HAP-1 (cell line): ENCODE data around the gene WNT9A.

Experiments
- DNase-seq, 2 experiments: peaks; one replicate each; pipeline ENCODE4 v3.0.0-alpha.2; 2016 to 2020; ENCODE audit warnings: low spot score in 2 of 2
- H3K27me3 ChIP-seq: fragments of 250-450 bp; sonication (Bioruptor Pico); 2 replicates; pipeline ENCODE4 v1.5.1; 2020; ENCODE audit warnings: low read depth, mild to moderate bottlenecking, moderate library complexity
- H3K36me3 ChIP-seq: fragments of 250-450 bp; sonication (Bioruptor Pico); replicated peaks from 2 replicates; pipeline ENCODE4 v1.5.1; 2020; ENCODE audit warnings: mild to moderate bottlenecking
- H3K4me1 ChIP-seq: fragments of 250-450 bp; sonication (Bioruptor Pico); 2 replicates; pipeline ENCODE4 v1.5.1; 2020; ENCODE audit warnings: mild to moderate bottlenecking
- H3K4me3 ChIP-seq: fragments of 250-450 bp; sonication (Bioruptor Pico); 2 replicates; pipeline ENCODE4 v1.5.1; 2020; ENCODE audit warnings: mild to moderate bottlenecking, moderate library complexity
- H3K9me3 ChIP-seq: fragments of 250-450 bp; sonication (Bioruptor Pico); 2 replicates; pipeline ENCODE4 v1.5.1; 2020; ENCODE audit warnings: mild to moderate bottlenecking, moderate library complexity
- in situ Hi-C: fragments of 300-500 bp; cut with MboI; formaldehyde crosslinking; loops from 3 replicates; pipeline ENCODE4 v1.14.3; 2020; ENCODE audit warnings: low sequenced_read_pairs, inconsistent platforms, mixed read lengths

Gene WNT9A

GRCh38 chr1:227940791-227941241 lies 6.9 kb downstream of the WNT9A start:
- Histone ChIP-seq H3K36me3 (no peaks in the 10 kb centered on the region), H3K4me1 (no peaks in the 10 kb centered on the region), H3K9me3 (no peaks in the 10 kb centered on the region), H3K27me3 (no peaks in the 10 kb centered on the region), H3K4me3 (no peak overlapping the region)
- in situ Hi-C loops = no loop called here
- DNase-seq = no peak

GRCh38 chr1:227939791-227940771 lies 7.7 kb downstream of the WNT9A start:
- Histone ChIP-seq H3K27me3 (no peaks in the 10 kb centered on the region), H3K4me1 (no peaks in the 10 kb centered on the region), H3K9me3 (no peaks in the 10 kb centered on the region), H3K4me3 (no peak overlapping the region), H3K36me3 (no peaks in the 10 kb centered on the region)
- DNase-seq = no peak
- in situ Hi-C loops = loop anchor here (5.0 kb wide), 1 partner anchor 178 kb away; no protein-coding TSS in a partner anchor

- DNase-seq = no peak
- no peaks in the 10 kb centered on the region for H3K36me3 ChIP-seq
- in situ Hi-C loops = loop anchor here (5.0 kb wide), 1 partner anchor 177 kb away; no protein-coding TSS in a partner anchor
- no peaks in the 10 kb centered on the region for H3K9me3 ChIP-seq
- H3K4me1 ChIP-seq = no peaks in the 10 kb centered on the region
- no peak overlapping the region for H3K4me3 ChIP-seq
- H3K27me3 ChIP-seq = no peaks in the 10 kb centered on the region
Observed at GRCh38 chr1:227938911-227939790, 8.6 kb downstream of the WNT9A start.

GRCh38 chr1:227938276-227938675 lies 9.5 kb downstream of the WNT9A start:
- H3K36me3 ChIP-seq = no peaks in the 10 kb centered on the region
- no peak for DNase-seq
- no peaks in the 10 kb centered on the region for H3K27me3 ChIP-seq
- H3K9me3 ChIP-seq = no peaks in the 10 kb centered on the region
- in situ Hi-C loops = loop anchor here (5.0 kb wide), 1 partner anchor 176 kb away; no protein-coding TSS in a partner anchor
- no peaks in the 10 kb centered on the region for H3K4me1 ChIP-seq
- no peak overlapping the region for H3K4me3 ChIP-seq

GRCh38 chr1:227937838-227938145 lies 9.9 kb downstream of the WNT9A start:
- no peaks in the 10 kb centered on the region for H3K27me3 ChIP-seq
- no peaks in the 10 kb centered on the region for H3K9me3 ChIP-seq
- no peaks in the 10 kb centered on the region for H3K4me1 ChIP-seq
- DNase-seq = no peak
- in situ Hi-C loops = loop anchor here (5.0 kb wide), 1 partner anchor 175 kb away; no protein-coding TSS in a partner anchor
- no peaks in the 10 kb centered on the region for H3K36me3 ChIP-seq
- no peak overlapping the region for H3K4me3 ChIP-seq

- no peaks in the 10 kb centered on the region for H3K9me3 ChIP-seq
- DNase-seq = no peak
- H3K27me3 ChIP-seq = no peaks in the 10 kb centered on the region
- H3K4me3 ChIP-seq = no peak overlapping the region
- H3K36me3 ChIP-seq = no peaks in the 10 kb centered on the region
- H3K4me1 ChIP-seq = no peaks in the 10 kb centered on the region
- in situ Hi-C loops = loop anchor here (5.0 kb wide), 1 partner anchor 175 kb away; no protein-coding TSS in a partner anchor
Observed at GRCh38 chr1:227937031-227937837, 10.5 kb downstream of the WNT9A start.

GRCh38 chr1:227935826-227936225 lies 11.9 kb downstream of the WNT9A start:
- Histone ChIP-seq H3K36me3 (no peaks in the 10 kb centered on the region), H3K27me3 (no peaks in the 10 kb centered on the region), H3K9me3 (no peaks in the 10 kb centered on the region), H3K4me3 (no peak overlapping the region), H3K4me1 (no peaks in the 10 kb centered on the region)
- DNase-seq = no peak
- in situ Hi-C loops = loop anchor here (5.0 kb wide), 1 partner anchor 174 kb away; no protein-coding TSS in a partner anchor

- no peaks in the 10 kb centered on the region for H3K9me3 ChIP-seq
- in situ Hi-C loops = loop anchor here (5.0 kb wide), 1 partner anchor 172 kb away; no protein-coding TSS in a partner anchor
- no peaks in the 10 kb centered on the region for H3K27me3 ChIP-seq
- DNase-seq = no peak
- H3K4me3 ChIP-seq = no peak overlapping the region
- no peaks in the 10 kb centered on the region for H3K36me3 ChIP-seq
- H3K4me1 ChIP-seq = no peaks in the 10 kb centered on the region
Observed at GRCh38 chr1:227934476-227935313, 13.0 kb downstream of the WNT9A start.

GRCh38 chr1:227929751-227930472 lies 17.8 kb downstream of the WNT9A start:
- DNase-seq = no peak
- H3K9me3 ChIP-seq = no peaks in the 10 kb centered on the region

GRCh38 chr1:227928811-227929375 lies 18.8 kb downstream of the WNT9A start:
- no peaks in the 10 kb centered on the region for H3K27me3 ChIP-seq
- no peaks in the 10 kb centered on the region for H3K9me3 ChIP-seq
- in situ Hi-C loops = no loop called here
- H3K4me1 ChIP-seq = no peaks in the 10 kb centered on the region
- H3K36me3 ChIP-seq = no peaks in the 10 kb centered on the region
- DNase-seq = no peak
- H3K4me3 ChIP-seq = no peak overlapping the region

More at GRCh38 chr1:227929751-227930472, 17.8 kb downstream of the WNT9A start:
- Histone ChIP-seq H3K4me3 (no peak overlapping the region), H3K4me1 (no peaks in the 10 kb centered on the region), H3K36me3 (no peaks in the 10 kb centered on the region), H3K27me3 (no peaks in the 10 kb centered on the region)
- in situ Hi-C loops = no loop called here

- no peak for DNase-seq
- H3K4me1 ChIP-seq = no peaks in the 10 kb centered on the region
- no peak overlapping the region for H3K4me3 ChIP-seq
- H3K9me3 ChIP-seq = no peaks in the 10 kb centered on the region
- in situ Hi-C loops = no loop called here
- no peaks in the 10 kb centered on the region for H3K36me3 ChIP-seq
- H3K27me3 ChIP-seq = no peaks in the 10 kb centered on the region
Observed at GRCh38 chr1:227927971-227928741, 19.6 kb downstream of the WNT9A start.
